SK-N-MC (cell line): Measurements from ENCODE around the gene NPNT.

ENCODE experiments used
- DNase-seq: peaks from one replicate; pipeline ENCODE4 v3.0.0-alpha.2; 2011; ENCODE audit warnings: low read depth, low spot score
- H3K27ac ChIP-seq: fragments of 200-600 bp; sonication (generic); 2 replicates; pipeline ENCODE4 v1.5.1; 2016; ENCODE audit warnings: mixed run types
- H3K36me3 ChIP-seq: fragments of 200-600 bp; sonication (generic); 2 replicates; pipeline ENCODE4 v1.6.1; 2017; ENCODE audit warnings: antibody characterized with exemption, low read length, mixed read lengths; ENCODE audit not compliant: insufficient read depth
- H3K4me3 ChIP-seq: fragments of 200-600 bp; sonication (generic); 2 replicates; pipeline ENCODE4 v1.5.1; 2016
- H3K9ac ChIP-seq: fragments of 200-600 bp; sonication (generic); 2 replicates; pipeline ENCODE4 v1.8.0; 2017; ENCODE audit warnings: mixed run types, mixed read lengths; ENCODE audit not compliant: insufficient read length
- H3K9me3 ChIP-seq: fragments of 200-600 bp; sonication (generic); 2 replicates; pipeline ENCODE4 v1.6.1; 2017; ENCODE audit warnings: low read depth, mild to moderate bottlenecking, antibody characterized with exemption, low read length, moderate library complexity, mixed read lengths
- EZH2 ChIP-seq: fragments of 200-600 bp; sonication (generic); IDR thresholded peaks from one replicate; pipeline ENCODE4 v1.6.1; 2017; ENCODE audit warnings: antibody characterized with exemption
- FOXP2 ChIP-seq: optimal IDR thresholded peaks from 2 replicates; pipeline ENCODE3; 2011; ENCODE audit warnings: mild to moderate bottlenecking, moderate library complexity; ENCODE audit not compliant: insufficient read depth; ENCODE audit errors: extremely low read length, control extremely low read depth
- POLR2AphosphoS5 ChIP-seq: IDR thresholded peaks from 2 replicates; pipeline ENCODE4 v1.6.1; 2012; ENCODE audit warnings: mild to moderate bottlenecking, low read depth, low read length, borderline replicate concordance

The NPNT gene

DNA sequence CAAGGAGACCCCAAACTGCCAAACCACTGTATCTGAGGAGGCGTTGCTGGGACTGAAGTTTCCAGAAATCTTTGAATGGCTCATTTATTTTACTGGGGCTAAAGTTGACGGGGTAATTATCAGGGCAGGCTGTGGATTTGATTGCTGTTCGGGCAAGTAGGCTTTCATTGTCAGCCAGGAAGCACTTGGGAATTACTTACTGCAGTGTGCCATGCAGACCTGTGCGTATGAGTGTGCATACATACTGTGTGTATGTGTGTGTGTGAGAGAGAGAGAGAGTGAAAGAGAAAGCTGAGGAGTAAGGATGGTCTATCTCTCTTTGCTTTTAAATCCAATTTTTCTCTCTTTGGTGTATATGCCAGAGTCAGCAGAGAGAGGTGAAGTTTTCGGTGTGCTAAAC, 122.7 kb downstream of the NPNT start:
- TF ChIP-seq EZH2 (no peak), FOXP2 (no peak), POLR2AphosphoS5 (no peak)
- H3K9me3 ChIP-seq: no peaks in the 10 kb centered on the region
- no peak overlapping the region for H3K4me3 ChIP-seq
- DNase-seq: no peak
- H3K36me3 ChIP-seq: no peaks in the 10 kb centered on the region
- H3K27ac ChIP-seq: no peak overlapping the region
- no peak overlapping the region for H3K9ac ChIP-seq

DNA sequence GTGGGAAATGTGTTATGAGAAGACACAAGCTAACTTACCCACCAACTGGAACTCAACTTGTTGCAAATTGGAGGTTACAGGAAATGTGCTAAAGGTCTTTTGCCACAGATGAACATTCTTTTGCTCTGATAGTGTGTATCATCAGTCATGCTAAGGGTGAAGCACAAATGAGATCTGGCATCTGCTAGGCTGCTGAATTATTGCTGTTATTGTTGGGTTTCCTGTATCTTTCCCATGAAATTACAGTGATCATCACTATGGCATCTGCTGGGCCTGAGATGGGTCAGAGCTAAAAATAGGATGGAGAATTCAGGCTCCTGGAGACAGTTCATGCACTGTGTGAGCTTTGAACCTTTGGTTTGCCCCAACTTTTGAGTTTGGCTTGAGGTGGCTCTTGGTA, 124.5 kb downstream of the NPNT start:
- no peak for DNase-seq
- Histone ChIP-seq H3K36me3 (no peaks in the 10 kb centered on the region), H3K27ac (no peak overlapping the region), H3K9ac (no peak overlapping the region), H3K9me3 (no peaks in the 10 kb centered on the region), H3K4me3 (no peak overlapping the region)
- no peak for TF ChIP-seq EZH2
- no peak for TF ChIP-seq FOXP2
- no peak for TF ChIP-seq POLR2AphosphoS5
